C4-2B (cell line): ENCODE data around the gene USF1.
A peak's percentile ranks its signal among the peaks of the same experiment; 100 is the strongest.

Experiments used
- H3K27ac ChIP-seq: fragments of 450-650 bp; 2 replicates; pipeline ENCODE4 v1.5.1; 2017
- ZFX ChIP-seq: fragments of 450-650 bp; IDR thresholded peaks from 2 replicates; pipeline ENCODE4 v1.6.1; 2017
- TF ChIP-seq, protein P1 (sequence below): fragments of 450-650 bp; conservative IDR thresholded peaks from 2 replicates; pipeline ENCODE4 v1.5.1; 2017; ENCODE audit warnings: mild to moderate bottlenecking

USF1 gene

DNA sequence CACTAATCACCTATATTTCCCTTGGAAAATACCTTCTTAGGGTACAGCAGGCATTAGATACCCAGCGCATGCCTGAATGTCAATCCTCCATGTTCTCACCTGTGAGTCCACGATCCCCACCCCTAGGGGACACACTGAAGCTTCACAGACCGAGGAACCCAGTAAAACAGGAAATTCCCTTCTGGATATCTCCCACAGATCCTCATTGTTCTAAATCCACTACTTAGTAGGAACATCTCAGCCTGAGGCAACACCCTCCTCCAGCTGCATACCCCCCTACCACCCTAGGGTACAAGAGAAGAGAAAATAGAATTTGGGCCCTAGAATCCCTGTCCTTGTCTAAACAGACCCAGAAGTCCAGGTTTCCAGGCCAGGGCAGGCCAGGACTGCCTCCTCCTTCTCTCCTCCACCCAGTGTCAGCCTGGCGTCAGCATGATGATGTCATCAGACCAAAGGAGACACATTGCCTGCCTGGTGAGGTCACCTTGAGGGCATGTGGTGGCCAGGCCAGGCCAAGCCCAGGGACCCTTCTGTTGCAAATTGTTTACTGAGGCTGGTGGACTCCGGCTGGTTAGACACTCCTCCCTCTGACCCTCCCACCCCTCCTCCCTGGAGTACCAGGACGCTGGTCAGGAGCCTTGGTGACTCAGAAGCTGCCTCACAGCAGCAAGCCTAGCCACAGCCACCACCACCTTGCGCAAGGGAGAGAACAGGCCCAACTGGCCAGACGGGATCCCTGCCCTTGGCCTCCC is 37.4 kb upstream of the USF1 start:
- peak overlapping the region; percentile 51 for H3K27ac ChIP-seq
- no peak for TF ChIP-seq ZFX
- TF ChIP-seq, protein P1, sequence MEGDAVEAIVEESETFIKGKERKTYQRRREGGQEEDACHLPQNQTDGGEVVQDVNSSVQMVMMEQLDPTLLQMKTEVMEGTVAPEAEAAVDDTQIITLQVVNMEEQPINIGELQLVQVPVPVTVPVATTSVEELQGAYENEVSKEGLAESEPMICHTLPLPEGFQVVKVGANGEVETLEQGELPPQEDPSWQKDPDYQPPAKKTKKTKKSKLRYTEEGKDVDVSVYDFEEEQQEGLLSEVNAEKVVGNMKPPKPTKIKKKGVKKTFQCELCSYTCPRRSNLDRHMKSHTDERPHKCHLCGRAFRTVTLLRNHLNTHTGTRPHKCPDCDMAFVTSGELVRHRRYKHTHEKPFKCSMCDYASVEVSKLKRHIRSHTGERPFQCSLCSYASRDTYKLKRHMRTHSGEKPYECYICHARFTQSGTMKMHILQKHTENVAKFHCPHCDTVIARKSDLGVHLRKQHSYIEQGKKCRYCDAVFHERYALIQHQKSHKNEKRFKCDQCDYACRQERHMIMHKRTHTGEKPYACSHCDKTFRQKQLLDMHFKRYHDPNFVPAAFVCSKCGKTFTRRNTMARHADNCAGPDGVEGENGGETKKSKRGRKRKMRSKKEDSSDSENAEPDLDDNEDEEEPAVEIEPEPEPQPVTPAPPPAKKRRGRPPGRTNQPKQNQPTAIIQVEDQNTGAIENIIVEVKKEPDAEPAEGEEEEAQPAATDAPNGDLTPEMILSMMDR = no peak

DNA sequence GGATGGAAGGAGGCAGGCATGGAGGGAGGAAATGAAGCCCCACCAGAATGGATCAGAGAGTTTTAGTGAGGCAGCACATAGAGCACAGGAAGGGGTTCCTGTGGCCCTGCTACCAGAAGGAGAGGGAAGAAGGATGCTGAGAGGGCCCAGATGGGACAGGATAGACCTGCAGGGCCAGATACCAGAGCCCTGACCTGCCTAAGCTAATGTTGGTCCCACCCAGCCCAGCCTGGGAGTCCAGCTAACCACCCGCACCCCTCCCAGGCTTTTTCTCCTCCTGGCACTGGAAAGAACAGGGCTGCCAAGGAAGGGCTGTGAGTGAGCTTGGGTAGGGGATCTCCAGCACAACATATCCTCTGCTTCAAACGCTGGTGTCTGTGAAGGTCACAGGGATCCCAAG is 36.7 kb upstream of the USF1 start:
- TF ChIP-seq, protein P1 = no peak
- TF ChIP-seq ZFX = no peak
- H3K27ac ChIP-seq = peak overlapping the region; percentile 51

DNA sequence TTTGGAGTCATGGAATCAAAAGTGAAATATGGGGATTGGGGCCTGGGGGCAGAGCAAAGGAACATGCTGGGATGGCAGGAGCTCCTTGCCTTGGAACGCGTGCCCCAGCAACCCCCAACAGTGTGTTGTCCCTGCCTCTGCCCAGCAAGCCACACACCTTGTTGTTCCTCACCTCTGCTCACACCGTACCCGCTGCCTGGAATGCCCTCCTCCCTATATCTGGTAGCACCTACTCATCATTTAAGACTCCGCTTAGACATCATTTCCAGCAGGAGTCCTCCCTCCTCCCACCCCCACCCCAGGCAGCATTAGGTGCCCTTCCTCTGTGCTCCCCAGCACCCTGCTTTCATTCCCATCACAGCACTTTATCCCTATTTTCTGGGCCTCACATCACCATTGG is 35.7 kb upstream of the USF1 start:
- H3K27ac ChIP-seq = no peak overlapping the region
- no peak for TF ChIP-seq ZFX
- TF ChIP-seq, protein P1 = no peak

DNA sequence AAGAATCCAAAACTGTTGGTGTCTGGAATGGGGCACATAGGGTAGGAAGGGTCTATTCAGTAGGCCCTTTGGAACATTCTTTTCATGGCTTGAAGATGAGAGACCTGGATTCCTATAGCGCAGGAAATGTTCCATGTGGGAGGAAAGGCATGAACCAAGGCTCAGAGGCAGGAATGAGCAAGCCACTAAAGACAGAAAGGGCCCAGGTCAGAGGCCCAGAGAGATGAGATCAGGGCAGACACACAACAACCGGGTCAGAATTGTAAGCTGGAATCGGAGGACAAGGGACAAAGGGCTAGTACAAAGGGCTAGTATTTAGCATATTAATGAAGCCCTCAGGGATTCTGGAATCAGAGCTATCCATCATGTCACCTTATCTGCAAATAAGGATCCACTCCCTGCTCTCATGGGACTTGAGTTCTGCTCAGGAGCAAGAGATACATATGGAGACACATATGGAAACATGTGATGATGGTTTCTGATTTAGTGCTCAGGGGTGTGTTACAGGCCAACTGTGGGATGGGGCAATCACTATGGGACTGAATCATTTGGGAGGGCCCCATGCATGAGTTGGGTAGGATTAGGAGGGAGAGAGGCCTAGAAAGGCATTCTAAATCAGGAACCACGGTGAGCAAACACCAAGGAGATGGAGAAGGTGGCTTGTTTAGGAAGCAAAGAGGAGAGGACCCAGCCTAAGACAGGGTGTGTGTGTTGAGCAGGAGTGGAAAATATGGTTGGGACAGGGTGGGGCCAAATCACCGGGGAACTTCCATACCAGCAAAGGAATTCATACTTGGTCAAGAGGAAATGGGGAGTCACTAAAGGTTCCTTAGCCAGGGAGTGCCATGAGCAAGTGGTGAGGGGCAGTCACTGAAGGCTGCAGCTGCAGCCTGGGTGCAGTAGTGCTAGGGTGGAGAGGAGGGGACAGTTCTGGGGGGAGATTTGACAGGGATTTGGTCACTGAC is 34.9 kb upstream of the USF1 start:
- H3K27ac ChIP-seq = no peak overlapping the region
- TF ChIP-seq, protein P1 = no peak
- no peak for TF ChIP-seq ZFX

DNA sequence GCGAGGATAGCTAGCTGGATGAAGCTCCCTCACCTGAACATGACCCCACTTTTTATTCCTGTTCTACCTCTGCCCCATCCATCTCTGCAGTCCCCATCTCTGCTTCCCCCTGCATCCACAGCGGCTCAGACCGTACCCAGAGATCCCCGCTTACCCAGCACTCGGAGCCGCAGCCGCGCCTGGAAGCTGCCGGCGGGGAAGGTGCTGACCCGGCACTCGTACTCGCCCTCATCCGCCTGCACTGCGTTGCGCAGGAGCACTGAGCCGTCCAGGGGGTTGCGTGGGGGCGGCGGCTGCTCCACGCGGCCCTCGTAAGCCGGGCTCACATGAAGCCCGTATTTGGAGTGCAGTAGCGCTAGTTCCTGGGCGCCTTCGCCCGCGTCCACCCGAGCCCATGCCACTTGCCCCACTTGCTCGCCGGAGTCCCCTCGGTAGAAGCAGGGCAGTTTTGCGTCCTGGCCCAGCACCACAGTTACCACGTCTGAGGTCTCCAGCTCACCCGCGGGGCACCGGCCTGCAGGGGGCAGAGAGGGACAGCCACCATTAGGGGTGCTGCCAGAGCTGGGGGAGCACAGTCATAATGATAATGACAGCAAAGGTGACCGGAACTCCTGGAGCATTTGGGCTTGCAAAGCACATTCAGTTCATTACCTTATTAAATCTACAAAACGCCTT is 33.8 kb upstream of the USF1 start:
- no peak overlapping the region for H3K27ac ChIP-seq
- TF ChIP-seq, protein P1 = no peak
- no peak for TF ChIP-seq ZFX

DNA sequence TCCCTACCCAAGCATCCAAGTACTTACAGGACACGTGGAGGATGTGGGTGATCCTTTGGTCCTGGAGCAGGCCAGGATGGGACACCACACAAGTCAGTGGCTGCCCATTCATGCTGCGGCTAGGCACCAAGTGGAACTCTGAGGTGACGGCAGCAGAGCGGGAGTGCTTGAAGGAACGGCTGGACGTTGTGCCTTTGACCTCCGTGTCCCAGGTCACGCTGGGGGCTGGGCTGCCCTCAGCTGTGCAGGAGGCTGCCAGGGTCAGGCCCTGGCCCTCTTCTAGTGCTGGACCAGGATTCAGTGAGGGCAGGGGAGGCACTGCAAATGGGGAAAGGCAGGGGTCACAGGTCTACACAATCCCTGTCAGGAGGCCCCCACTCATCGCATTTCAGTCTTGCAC is 31.6 kb upstream of the USF1 start:
- no peak overlapping the region for H3K27ac ChIP-seq
- TF ChIP-seq ZFX = no peak

DNA sequence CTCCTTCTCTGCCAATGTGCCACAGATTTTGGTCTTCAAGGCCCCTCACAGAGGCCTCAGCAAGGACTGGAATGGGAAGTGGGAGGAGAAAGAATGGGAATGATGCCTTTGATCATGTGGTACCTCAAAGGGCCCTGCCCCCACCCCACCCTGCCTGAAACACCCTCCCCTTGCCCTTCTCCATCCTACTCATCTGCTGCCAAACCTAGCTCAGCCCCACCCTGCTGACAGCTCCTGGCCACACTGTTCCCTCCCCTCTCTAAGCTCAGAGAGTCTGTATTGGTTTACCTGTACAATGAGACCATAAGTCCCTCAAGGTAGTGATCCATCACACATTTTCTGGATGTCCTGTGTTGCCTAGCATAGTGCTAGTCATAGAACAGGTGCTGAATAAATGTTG is 30.6 kb upstream of the USF1 start:
- no peak for TF ChIP-seq ZFX
- TF ChIP-seq, protein P1 = no peak

More for the DNA sequence above, 30.6 kb upstream of the USF1 start:
- H3K27ac ChIP-seq = no peak overlapping the region
